Trophoblast cell (in vitro differentiated cells and primary cell): ENCODE results near the gene PSMD2. TPM values are rescaled to one million over a fixed set of nuclear protein-coding genes. Genes with fewer than 3 reads are reported as not detected.
A peak's percentile ranks its signal among the peaks of the same experiment; 100 is the strongest.

ENCODE experiments used
- DNase-seq, 2 donors: peaks; one replicate each; pipeline ENCODE4 v3.0.0-alpha.2; 2016
- H2AFZ ChIP-seq: 2 replicates; pipeline ENCODE4 v1.6.1; 2013; ENCODE audit warnings: low read length, moderate library complexity, mild to moderate bottlenecking; ENCODE audit not compliant: insufficient read depth, poor library complexity
- H2AK5ac ChIP-seq: 2 replicates; pipeline ENCODE4 v1.6.1; 2013; ENCODE audit warnings: mild to moderate bottlenecking, low read length
- H2BK120ac ChIP-seq: 2 replicates; pipeline ENCODE4 v1.6.1; 2013; ENCODE audit warnings: low read length, mild to moderate bottlenecking, moderate library complexity; ENCODE audit not compliant: insufficient read depth, poor library complexity
- H2BK12ac ChIP-seq: 2 replicates; pipeline ENCODE4 v1.6.1; 2013; ENCODE audit warnings: mild to moderate bottlenecking, low read length, moderate library complexity
- H2BK5ac ChIP-seq: 2 replicates; pipeline ENCODE4 v1.6.1; 2013; ENCODE audit warnings: low read length, low read depth, moderate library complexity, mild to moderate bottlenecking; ENCODE audit not compliant: poor library complexity
- H3K14ac ChIP-seq: 2 replicates; pipeline ENCODE4 v1.6.1; 2013; ENCODE audit warnings: mild to moderate bottlenecking, low read length
- H3K18ac ChIP-seq: 2 replicates; pipeline ENCODE4 v1.6.1; 2013; ENCODE audit warnings: mild to moderate bottlenecking, low read length
- H3K23ac ChIP-seq: 2 replicates; pipeline ENCODE4 v1.6.1; 2013; ENCODE audit warnings: low read length
- H3K27ac ChIP-seq: 2 replicates; pipeline ENCODE4 v1.5.1; 2013; ENCODE audit warnings: low read depth, mild to moderate bottlenecking, inconsistent platforms, low read length, moderate library complexity
- H3K27me3 ChIP-seq: 2 replicates; pipeline ENCODE4 v1.6.1; 2013; ENCODE audit warnings: inconsistent platforms, mild to moderate bottlenecking, low read length, moderate library complexity; ENCODE audit not compliant: insufficient read depth
- H3K36me3 ChIP-seq, 2 experiments: 1 replicate in 1 of 2; 2 replicates in 1 of 2; pipeline ENCODE4 v1.6.1; 2013; ENCODE audit warnings: low read length in 2 of 2, mild to moderate bottlenecking in 2 of 2, moderate library complexity in 1 of 2; ENCODE audit not compliant: insufficient read depth in 2 of 2, control insufficient read depth in 1 of 2
- H3K4ac ChIP-seq: 2 replicates; pipeline ENCODE4 v1.6.1; 2013; ENCODE audit warnings: low read depth, mild to moderate bottlenecking, low read length, moderate library complexity
- H3K4me1 ChIP-seq, 2 experiments: 1 replicate in 1 of 2; 2 replicates in 1 of 2; pipeline ENCODE4 v1.6.1; 2013; ENCODE audit warnings: low read length in 2 of 2, mild to moderate bottlenecking in 2 of 2, moderate library complexity in 1 of 2; ENCODE audit not compliant: insufficient read depth in 2 of 2, control insufficient read depth in 1 of 2
- H3K4me2 ChIP-seq: 2 replicates; pipeline ENCODE4 v1.6.1; 2013; ENCODE audit warnings: inconsistent platforms, mild to moderate bottlenecking, low read length, moderate library complexity
- H3K4me3 ChIP-seq: 2 replicates; pipeline ENCODE4 v1.5.1; 2013; ENCODE audit warnings: mild to moderate bottlenecking, low read depth, low read length, inconsistent platforms
- H3K79me1 ChIP-seq: one replicate; pipeline ENCODE4 v1.6.1; 2013; ENCODE audit warnings: low read length
- H3K79me2 ChIP-seq: 2 replicates; pipeline ENCODE4 v1.6.1; 2013; ENCODE audit warnings: low read length, mild to moderate bottlenecking; ENCODE audit not compliant: control insufficient read depth, insufficient read depth, poor library complexity
- H3K9ac ChIP-seq: 2 replicates; pipeline ENCODE4 v1.6.1; 2013; ENCODE audit warnings: mild to moderate bottlenecking, low read length
- H3K9me3 ChIP-seq: 2 replicates; pipeline ENCODE4 v1.6.1; 2013; ENCODE audit warnings: low read depth, mild to moderate bottlenecking, control low read depth, inconsistent platforms, low read length; ENCODE audit not compliant: insufficient read depth
- H4K12ac ChIP-seq: 2 replicates; pipeline ENCODE4 v1.6.1; 2013; ENCODE audit warnings: low read depth, mild to moderate bottlenecking, low read length, moderate library complexity
- H4K8ac ChIP-seq: 2 replicates; pipeline ENCODE4 v1.6.1; 2013; ENCODE audit warnings: low read depth, mild to moderate bottlenecking, low read length, moderate library complexity
- H4K91ac ChIP-seq: one replicate; pipeline ENCODE4 v1.6.1; 2013; ENCODE audit warnings: low read depth, mild to moderate bottlenecking, low read length, moderate library complexity
- WGBS: extraction: QIAGEN DNeasy Blood & Tissue Kit; methylation state at CpG from one replicate; pipeline ENCODE4 v1.1.7; 2013; ENCODE audit warnings: missing lambda C conversion rate; ENCODE audit not compliant: insufficient read length, insufficient coverage; ENCODE audit errors: extremely low coverage; 5-methylcytosine and 5-hydroxymethylcytosine counted together
- polyA plus RNA-seq: library from polyadenylated mRNA; stranded (reverse); fragments of 200-250 nt; gene quantifications from 2 replicates; pipeline ENCODE4 v1.2.3, GENCODE V29; 2013

PSMD2 gene
- polyA plus RNA-seq = 221 and 224 TPM in 2 replicates

DNA sequence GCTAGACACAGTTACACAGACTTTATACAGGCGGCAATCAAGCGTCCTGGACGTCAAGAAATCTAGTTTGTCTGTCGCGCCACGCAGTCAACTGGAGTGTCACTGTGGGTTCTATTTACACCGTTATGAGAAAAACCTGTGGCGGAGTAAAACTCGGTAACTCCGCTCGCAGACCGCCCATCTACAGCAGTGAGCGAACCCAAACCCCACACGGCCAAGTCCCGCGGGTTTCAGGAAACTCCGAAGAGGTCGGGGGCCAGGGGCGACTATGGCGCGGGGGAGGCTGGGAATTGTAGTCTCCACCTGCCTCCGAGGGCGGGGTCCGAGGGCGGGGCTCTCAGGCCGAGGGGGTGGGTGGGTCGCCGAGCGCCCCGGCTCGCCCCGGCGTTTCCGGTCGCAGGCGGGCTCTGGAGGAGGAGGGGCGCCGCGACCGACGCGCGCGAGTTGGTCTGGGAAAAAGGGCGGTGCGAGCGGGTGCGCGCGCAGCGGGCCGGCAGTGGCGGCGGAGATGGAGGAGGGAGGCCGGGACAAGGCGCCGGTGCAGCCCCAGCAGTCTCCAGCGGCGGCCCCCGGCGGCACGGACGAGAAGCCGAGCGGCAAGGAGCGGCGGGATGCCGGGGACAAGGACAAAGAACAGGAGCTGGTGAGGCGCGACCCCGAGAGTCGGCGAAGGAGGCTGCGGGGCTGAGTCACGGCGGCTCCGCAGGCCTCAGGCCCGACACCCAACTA is at the start of gene PSMD2:
Gene PSMD2, plus strand, starts transcription at position 483 of the 729 bp plus-strand sequence. Its CDS starts 26 bp downstream, at position 509.
- Histone ChIP-seq H4K12ac (peak within 1 kb of the TSS; percentile 95), H3K9ac (peak within 1 kb of the TSS; percentile 92), H2AK5ac (peak within 1 kb of the TSS; percentile 99), H3K27me3 (no peaks in the 10 kb centered on the region), H3K36me3 (peaks cover 23 to 32% of the 10 kb centered on the region in 2 experiments), H3K79me2 (peaks cover 10% of the 10 kb centered on the region), H3K9me3 (no peaks in the 10 kb centered on the region), H3K4me1 (peaks cover 0 to 4% of the 10 kb centered on the region in 2 experiments), H3K4me3 (peak within 1 kb of the TSS; percentile 96), H3K18ac (peak within 1 kb of the TSS; percentile 81), H3K23ac (no peak within 1 kb of the TSS), H3K27ac (peak within 1 kb of the TSS; percentile 14), H4K8ac (peak within 1 kb of the TSS; percentile 95), H3K14ac (peak within 1 kb of the TSS; percentile 96), H3K4me2 (peak within 1 kb of the TSS; percentile 89), H2BK5ac (peak within 1 kb of the TSS; percentile 85), H2BK12ac (no peak within 1 kb of the TSS), H3K79me1 (peaks cover 9% of the 10 kb centered on the region), H2BK120ac (peak within 1 kb of the TSS; percentile 57), H4K91ac (peak within 1 kb of the TSS; percentile 85), H2AFZ (peak within 1 kb of the TSS; percentile 66), H3K4ac (peak within 1 kb of the TSS; percentile 96)
- no CpG with 5 or more reads among the region's 78 CpGs for whole genome bisulfite sequencing
- DNase-seq = peak; percentile 96 to 98

DNA sequence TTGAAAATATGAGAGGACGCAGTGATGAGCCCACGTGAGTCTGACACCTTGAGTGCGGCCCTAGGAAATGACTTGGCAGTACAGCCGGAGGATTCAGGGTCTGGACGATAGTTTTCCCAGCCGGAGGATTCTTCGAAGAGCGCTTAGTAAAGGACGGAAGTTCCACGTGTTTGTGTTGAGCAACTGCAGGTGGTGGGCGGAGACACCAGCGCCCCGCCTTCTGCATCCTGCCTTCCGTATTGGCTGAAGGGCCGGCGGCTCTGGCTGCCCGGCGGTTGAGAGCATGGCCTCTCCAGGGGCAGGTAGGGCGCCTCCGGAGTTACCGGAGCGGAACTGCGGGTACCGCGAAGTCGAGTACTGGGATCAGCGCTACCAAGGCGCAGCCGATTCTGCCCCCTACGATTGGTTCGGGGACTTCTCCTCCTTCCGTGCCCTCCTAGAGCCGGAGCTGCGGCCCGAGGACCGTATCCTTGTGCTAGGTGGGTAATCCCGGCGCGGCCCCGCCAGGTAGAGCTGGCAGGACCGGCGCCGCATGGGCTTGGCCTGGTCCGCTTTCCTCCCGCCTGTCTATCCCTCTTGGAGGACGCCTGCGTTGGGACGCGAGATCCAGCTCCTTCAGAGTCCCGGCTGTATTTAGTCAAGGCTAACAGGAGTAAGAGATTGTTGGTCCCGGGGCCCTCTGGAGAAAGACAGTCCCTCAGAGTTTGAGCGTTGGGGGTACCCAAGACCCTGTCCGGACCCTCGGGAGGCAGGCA is 49.5 kb upstream of the PSMD2 start, which contains the start of gene EEF1AKMT4:
Gene EEF1AKMT4, plus strand, starts transcription at position 261 of the 755 bp plus-strand sequence. Its CDS starts 23 bp downstream, at position 284.
- Histone ChIP-seq H4K91ac (peak within 1 kb of the TSS; percentile 79), H2BK5ac (peak within 1 kb of the TSS; percentile 83), H2AFZ (peak within 1 kb of the TSS; percentile 95), H2BK120ac (peak within 1 kb of the TSS; percentile 61), H4K8ac (peak within 1 kb of the TSS; percentile 98), H3K36me3 (peaks cover 9 to 11% of the 10 kb centered on the region in 2 experiments), H3K14ac (peak within 1 kb of the TSS; percentile 95), H2AK5ac (no peak within 1 kb of the TSS), H3K4me3 (peak within 1 kb of the TSS; percentile 100), H3K79me2 (peaks cover 10% of the 10 kb centered on the region), H3K4me2 (peak within 1 kb of the TSS; percentile 92), H3K23ac (peak within 1 kb of the TSS; percentile 16), H3K27ac (peak within 1 kb of the TSS; percentile 60), H4K12ac (peak within 1 kb of the TSS; percentile 93), H3K4me1 (peaks cover 0 to 4% of the 10 kb centered on the region in 2 experiments), H3K9ac (peak within 1 kb of the TSS; percentile 90), H2BK12ac (no peak within 1 kb of the TSS), H3K18ac (peak within 1 kb of the TSS; percentile 93), H3K27me3 (no peaks in the 10 kb centered on the region), H3K4ac (peak within 1 kb of the TSS; percentile 77), H3K79me1 (peaks cover 13% of the 10 kb centered on the region), H3K9me3 (peaks cover 2% of the 10 kb centered on the region)
- DNase-seq = peak; percentile 99
- no CpG with 5 or more reads among the region's 54 CpGs for WGBS

DNA sequence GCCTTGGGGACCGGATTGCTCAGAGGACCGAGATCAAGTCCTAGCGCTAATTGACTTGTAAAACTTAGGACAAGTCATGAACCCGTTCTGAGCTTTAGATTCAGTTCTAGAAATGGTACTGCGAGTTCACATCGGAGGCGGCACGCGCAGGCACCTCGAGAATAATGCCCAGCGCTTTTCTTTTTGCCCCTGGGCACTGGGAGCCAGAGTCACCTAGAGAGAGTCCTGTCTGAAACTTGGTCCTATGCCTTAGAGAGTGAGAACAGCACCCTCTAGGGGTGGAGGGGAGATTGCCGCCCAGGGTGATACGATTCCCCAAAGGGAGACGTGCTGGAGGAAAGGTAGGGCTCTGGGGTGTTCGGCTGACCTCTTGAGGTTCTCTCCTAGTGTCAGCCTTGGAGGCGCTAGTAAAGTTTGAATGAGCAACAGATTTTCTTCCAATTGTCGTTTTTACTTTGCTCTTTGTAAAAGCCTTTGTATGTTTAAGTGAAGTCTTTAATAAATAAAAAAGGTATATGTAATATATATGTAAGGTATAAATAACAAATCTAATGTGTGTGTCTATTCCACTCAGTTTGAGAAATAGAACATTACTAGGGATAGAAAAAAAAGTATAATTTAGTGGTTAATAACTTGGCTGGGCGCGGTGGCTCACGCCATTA is 48.7 kb upstream of the PSMD2 start:
- Histone ChIP-seq H3K4me3 (peak overlapping the region; percentile 86), H3K79me2 (peaks cover 10% of the 10 kb centered on the region), H3K4me2 (peak overlapping the region; percentile 92), H2BK12ac (no peak overlapping the region), H3K9ac (peak overlapping the region; percentile 90), H2BK120ac (no peak overlapping the region), H3K79me1 (peaks cover 13% of the 10 kb centered on the region), H3K9me3 (peaks cover 2% of the 10 kb centered on the region), H3K36me3 (peaks cover 2 to 4% of the 10 kb centered on the region in 2 experiments), H3K4ac (no peak overlapping the region), H3K27ac (peak overlapping the region; percentile 57), H2BK5ac (peak overlapping the region; percentile 11), H2AFZ (peak overlapping the region; percentile 64), H3K14ac (no peak overlapping the region), H3K4me1 (peaks cover 0 to 4% of the 10 kb centered on the region in 2 experiments), H3K27me3 (no peaks in the 10 kb centered on the region), H2AK5ac (no peak overlapping the region), H4K8ac (peak overlapping the region; percentile 87), H3K23ac (no peak overlapping the region), H3K18ac (no peak overlapping the region), H4K91ac (peak overlapping the region; percentile 62), H4K12ac (no peak overlapping the region)
- DNase-seq = peak; percentile 91 to 99
- no CpG with 5 or more reads among the region's 20 CpGs for WGBS
